Measurements from ENCODE around the gene VPS8. TPM values are rescaled to one million over a fixed set of nuclear protein-coding genes. Genes with fewer than 3 reads are reported as not detected.

Gene VPS8
- total and polyA plus RNA-seq, 2 of the 13 experiments (the other 11 are each of a cell fraction or from before 2014, with no cell fraction given) = 14.2 to 35.1 TPM

GRCh38 chr3:184811999-184812661 is at the start of gene VPS8 (continued):
- TF ChIP-seq SNAPC4 (CRISPR knock-in tag; IDR thresholded peaks at IDR 0.05) = no peak
- TF ChIP-seq ZNF839 (CRISPR knock-in tag; IDR thresholded peaks at IDR 0.05; ENCODE audit: borderline replicate concordance) = no peak; the same call in 1 of the 2 replicates
- TF ChIP-seq HOXD1 (CRISPR knock-in tag; IDR thresholded peaks at IDR 0.05) = 0 out of 2 replicates have a peak, but pooled peaks have one; percentile 58
- no peak for TF ChIP-seq KLF13 (CRISPR knock-in tag; IDR thresholded peaks at IDR 0.05)
- TF ChIP-seq PHF5A (CRISPR knock-in tag; IDR thresholded peaks at IDR 0.05; ENCODE audit: low read depth, unreplicated experiment) = no peak
- no peak for TF ChIP-seq HMG20A (CRISPR knock-in tag; IDR thresholded peaks at IDR 0.05; ENCODE audit: borderline replicate concordance)
- no peak for TF ChIP-seq CHCHD3 (CRISPR knock-in tag; IDR thresholded peaks at IDR 0.05)
- peak; percentile 80 for TF ChIP-seq POLR2AphosphoS5 (IDR thresholded peaks at IDR 0.05; ENCODE audit: low read depth, low read length)
- no peak for TF ChIP-seq TBL1XR1 (IDR thresholded peaks at IDR 0.05; ENCODE audit: borderline replicate concordance, low read length, partially characterized antibody)
- no peak for TF ChIP-seq ZNF329 (CRISPR knock-in tag; IDR thresholded peaks at IDR 0.05; ENCODE audit: low read depth)
- TF ChIP-seq, protein P1, sequence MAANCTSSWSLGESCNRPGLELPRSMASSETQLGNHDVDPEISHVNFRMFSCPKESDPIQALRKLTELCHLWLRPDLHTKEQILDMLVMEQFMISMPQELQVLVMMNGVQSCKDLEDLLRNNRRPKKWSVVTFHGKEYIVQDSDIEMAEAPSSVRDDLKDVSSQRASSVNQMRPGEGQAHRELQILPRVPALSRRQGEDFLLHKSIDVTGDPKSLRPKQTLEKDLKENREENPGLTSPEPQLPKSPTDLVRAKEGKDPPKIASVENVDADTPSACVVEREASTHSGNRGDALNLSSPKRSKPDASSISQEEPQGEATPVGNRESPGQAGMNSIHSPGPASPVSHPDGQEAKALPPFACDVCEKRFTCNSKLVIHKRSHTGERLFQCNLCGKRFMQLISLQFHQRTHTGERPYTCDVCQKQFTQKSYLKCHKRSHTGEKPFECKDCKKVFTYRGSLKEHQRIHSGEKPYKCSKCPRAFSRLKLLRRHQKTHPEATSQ (CRISPR knock-in tag; IDR thresholded peaks at IDR 0.05; ENCODE audit: borderline replicate concordance) = no peak
- no peak for TF ChIP-seq ZNF737 (CRISPR knock-in tag; IDR thresholded peaks at IDR 0.05; ENCODE audit: borderline replicate concordance)
- no peak for TF ChIP-seq MEIS1 (CRISPR knock-in tag; IDR thresholded peaks at IDR 0.05; ENCODE audit: borderline replicate concordance)
- no peak for TF ChIP-seq ZNF12 (CRISPR knock-in tag; IDR thresholded peaks at IDR 0.05)
- TF ChIP-seq PHB2 (IDR thresholded peaks at IDR 0.05; ENCODE audit: partially characterized antibody) = no peak
- TF ChIP-seq SOX6 (IDR thresholded peaks at IDR 0.05) = no peak
- no peak for TF ChIP-seq SOX6 (CRISPR knock-in tag; IDR thresholded peaks at IDR 0.05)
- TF ChIP-seq ZNF75D (CRISPR knock-in tag; IDR thresholded peaks at IDR 0.05; ENCODE audit: borderline replicate concordance) = no peak
- TF ChIP-seq RORA (CRISPR knock-in tag; IDR thresholded peaks at IDR 0.05) = no peak
- TF ChIP-seq HMGA1 (CRISPR knock-in tag; conservative IDR thresholded peaks at IDR 0.05) = no peak
- TF ChIP-seq LBX2 (CRISPR knock-in tag; IDR thresholded peaks at IDR 0.05; ENCODE audit: borderline replicate concordance) = no peak
- TF ChIP-seq KDM6A (CRISPR knock-in tag; IDR thresholded peaks at IDR 0.05; ENCODE audit: low read depth) = no peak
- TF ChIP-seq SIN3B (IDR thresholded peaks at IDR 0.05; ENCODE audit: low read length) = peak; percentile 45; the same call in 1 of the 2 replicates

Measured in HepG2 (cell line).